ENCODE results near the gene CACNA2D4.
A peak's percentile ranks its signal among the peaks of the same experiment; 100 is the strongest.

The CACNA2D4 gene

GRCh38 chr12:1758376-1758775 lies 160.1 kb downstream of the CACNA2D4 start:
- peaks cover 18 to 39% of the 10 kb centered on the region in 2 experiments for H3K36me3 ChIP-seq (ENCODE audit: control insufficient read depth in 1 of 2, insufficient read depth in 2 of 2, low read depth in 1 of 2, low read length in 2 of 2)
- H3K79me1 ChIP-seq (replicated peaks; ENCODE audit: low read length, poor library complexity, severe bottlenecking), result peaks cover 12% of the 10 kb centered on the region
- H3K4ac ChIP-seq (ENCODE audit: low read depth in 1 of 2, low read length in 2 of 2), result no peak overlapping the region
- DNase-seq, result no peak
- WGBS, result 98% methylated on average over 2 of the region's 2 CpGs
- H3K27me3 ChIP-seq (ENCODE audit: control insufficient read depth in 1 of 2, insufficient read depth in 1 of 2, low read length in 2 of 2), result no peaks in the 10 kb centered on the region
- H3K4me1 ChIP-seq (ENCODE audit: control insufficient read depth, insufficient read depth, low read depth, low read length), result peaks cover 2% of the 10 kb centered on the region
- H2BK15ac ChIP-seq (ENCODE audit: low read depth, poor library complexity, severe bottlenecking), result no peak overlapping the region
- H3K9ac ChIP-seq (ENCODE audit: low read length), result no peak overlapping the region
- no peak overlapping the region for H2AFZ ChIP-seq (ENCODE audit: low read depth, low read length)
- no peak overlapping the region for H3K14ac ChIP-seq (ENCODE audit: low read length in 2 of 2)
- no peak overlapping the region for H2BK12ac ChIP-seq (ENCODE audit: low read length in 2 of 2)
- no peak overlapping the region for H2AK5ac ChIP-seq (ENCODE audit: low read length, severe bottlenecking)
- H3K27ac ChIP-seq (ENCODE audit: low read length, poor library complexity, severe bottlenecking), result no peak overlapping the region
- no peak overlapping the region for H3K4me3 ChIP-seq (ENCODE audit: insufficient read depth in 1 of 2, low read depth in 1 of 2, low read length in 2 of 2)
- H2BK120ac ChIP-seq (ENCODE audit: low read depth, low read length), result no peak overlapping the region
- H4K91ac ChIP-seq (ENCODE audit: low read length), result no peak overlapping the region
- no peak overlapping the region for H3K23ac ChIP-seq (ENCODE audit: low read length in 2 of 2)
- H4K8ac ChIP-seq (ENCODE audit: low read length), result no peak overlapping the region
- no peak overlapping the region for H3K18ac ChIP-seq (ENCODE audit: low read depth in 1 of 2, low read length in 2 of 2)
- H3K4me2 ChIP-seq (ENCODE audit: low read length, poor library complexity, severe bottlenecking), result no peak overlapping the region
- no peak overlapping the region for H2BK5ac ChIP-seq (ENCODE audit: low read depth, low read length, poor library complexity, severe bottlenecking)
- no peaks in the 10 kb centered on the region for H3K9me3 ChIP-seq (ENCODE audit: control insufficient read depth, low read length)

- H3K27ac ChIP-seq (ENCODE audit: low read length, poor library complexity, severe bottlenecking), result no peak overlapping the region
- H3K9ac ChIP-seq (ENCODE audit: low read length), result no peak overlapping the region
- no peak overlapping the region for H3K14ac ChIP-seq (ENCODE audit: low read length in 2 of 2)
- 100% methylated on average over 2 of the region's 3 CpGs for WGBS
- H3K79me1 ChIP-seq (replicated peaks; ENCODE audit: low read length, poor library complexity, severe bottlenecking), result peaks cover 22% of the 10 kb centered on the region
- H3K4ac ChIP-seq (ENCODE audit: low read depth in 1 of 2, low read length in 2 of 2), result no peak overlapping the region
- peaks cover 42% of the 10 kb centered on the region for H3K9me3 ChIP-seq (ENCODE audit: control insufficient read depth, low read length)
- no peak overlapping the region for H4K8ac ChIP-seq (ENCODE audit: low read length)
- no peak overlapping the region for H2BK120ac ChIP-seq (ENCODE audit: low read depth, low read length)
- H3K4me2 ChIP-seq (ENCODE audit: low read length, poor library complexity, severe bottlenecking), result no peak overlapping the region
- H4K91ac ChIP-seq (ENCODE audit: low read length), result no peak overlapping the region
- H2BK15ac ChIP-seq (ENCODE audit: low read depth, poor library complexity, severe bottlenecking), result no peak overlapping the region
- peaks cover 13 to 23% of the 10 kb centered on the region in 2 experiments for H3K36me3 ChIP-seq (ENCODE audit: control insufficient read depth in 1 of 2, insufficient read depth in 2 of 2, low read depth in 1 of 2, low read length in 2 of 2)
- no peak overlapping the region for H3K4me3 ChIP-seq (ENCODE audit: insufficient read depth in 1 of 2, low read depth in 1 of 2, low read length in 2 of 2)
- no peak overlapping the region for H2BK5ac ChIP-seq (ENCODE audit: low read depth, low read length, poor library complexity, severe bottlenecking)
- no peak overlapping the region for H2AFZ ChIP-seq (ENCODE audit: low read depth, low read length)
- no peaks in the 10 kb centered on the region for H3K27me3 ChIP-seq (ENCODE audit: control insufficient read depth in 1 of 2, insufficient read depth in 1 of 2, low read length in 2 of 2)
- H2AK5ac ChIP-seq (ENCODE audit: low read length, severe bottlenecking), result no peak overlapping the region
- no peaks in the 10 kb centered on the region for H3K4me1 ChIP-seq (ENCODE audit: control insufficient read depth, insufficient read depth, low read depth, low read length)
- no peak overlapping the region for H3K18ac ChIP-seq (ENCODE audit: low read depth in 1 of 2, low read length in 2 of 2)
- H2BK12ac ChIP-seq (ENCODE audit: low read length in 2 of 2), result no peak overlapping the region
- H3K23ac ChIP-seq (ENCODE audit: low read length in 2 of 2), result no peak overlapping the region
- no peak for DNase-seq
Measured at GRCh38 chr12:1750300-1750699, 168.2 kb downstream of the CACNA2D4 start.

GRCh38 chr12:1749019-1749418 lies 169.4 kb downstream of the CACNA2D4 start:
- no peaks in the 10 kb centered on the region for H3K4me1 ChIP-seq (ENCODE audit: control insufficient read depth, insufficient read depth, low read depth, low read length)
- H3K4me3 ChIP-seq (ENCODE audit: insufficient read depth in 1 of 2, low read depth in 1 of 2, low read length in 2 of 2), result peak overlapping the region in 1 of 2 experiments; percentile 18
- peaks cover 6 to 15% of the 10 kb centered on the region in 2 experiments for H3K36me3 ChIP-seq (ENCODE audit: control insufficient read depth in 1 of 2, insufficient read depth in 2 of 2, low read depth in 1 of 2, low read length in 2 of 2)
- H3K4me2 ChIP-seq (ENCODE audit: low read length, poor library complexity, severe bottlenecking), result no peak overlapping the region
- H4K91ac ChIP-seq (ENCODE audit: low read length), result no peak overlapping the region
- H3K27me3 ChIP-seq (ENCODE audit: control insufficient read depth in 1 of 2, insufficient read depth in 1 of 2, low read length in 2 of 2), result no peaks in the 10 kb centered on the region
- H3K9me3 ChIP-seq (ENCODE audit: control insufficient read depth, low read length), result peaks cover 48% of the 10 kb centered on the region
- H3K4ac ChIP-seq (ENCODE audit: low read depth in 1 of 2, low read length in 2 of 2), result no peak overlapping the region
- no peak overlapping the region for H3K27ac ChIP-seq (ENCODE audit: low read length, poor library complexity, severe bottlenecking)
- H2BK15ac ChIP-seq (ENCODE audit: low read depth, poor library complexity, severe bottlenecking), result no peak overlapping the region
- no peak overlapping the region for H4K8ac ChIP-seq (ENCODE audit: low read length)
- no peak overlapping the region for H3K23ac ChIP-seq (ENCODE audit: low read length in 2 of 2)
- peaks cover 18% of the 10 kb centered on the region for H3K79me1 ChIP-seq (replicated peaks; ENCODE audit: low read length, poor library complexity, severe bottlenecking)
- H2BK120ac ChIP-seq (ENCODE audit: low read depth, low read length), result no peak overlapping the region
- no peak overlapping the region for H2BK12ac ChIP-seq (ENCODE audit: low read length in 2 of 2)
- H2BK5ac ChIP-seq (ENCODE audit: low read depth, low read length, poor library complexity, severe bottlenecking), result no peak overlapping the region
- H3K18ac ChIP-seq (ENCODE audit: low read depth in 1 of 2, low read length in 2 of 2), result no peak overlapping the region
- H2AFZ ChIP-seq (ENCODE audit: low read depth, low read length), result no peak overlapping the region
- no peak for DNase-seq
- no peak overlapping the region for H3K14ac ChIP-seq (ENCODE audit: low read length in 2 of 2)
- H2AK5ac ChIP-seq (ENCODE audit: low read length, severe bottlenecking), result no peak overlapping the region
- no peak overlapping the region for H3K9ac ChIP-seq (ENCODE audit: low read length)
- 98% methylated on average over 4 of the region's 5 CpGs for WGBS

DNA sequence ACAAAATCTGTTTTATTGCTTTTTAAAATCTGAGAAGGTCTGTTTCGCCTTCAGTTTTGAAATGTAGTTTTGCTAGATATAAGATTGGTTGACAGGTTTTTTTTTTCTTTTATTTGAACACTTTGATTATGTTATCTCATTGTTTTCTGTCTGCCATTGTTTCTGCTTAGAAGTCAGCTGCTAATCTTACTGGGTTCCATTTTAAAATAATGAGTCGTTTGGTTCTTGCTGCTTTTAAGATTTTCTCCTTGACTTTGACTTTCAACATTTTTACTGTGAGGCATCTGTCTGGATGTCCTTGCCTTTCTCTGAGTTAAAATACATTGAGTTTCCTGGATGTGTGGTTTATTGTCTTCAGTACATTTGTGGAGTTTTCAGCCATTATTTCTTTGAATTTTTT lies 170.8 kb downstream of the CACNA2D4 start:
- H2BK5ac ChIP-seq (ENCODE audit: low read depth, low read length, poor library complexity, severe bottlenecking), result no peak overlapping the region
- peaks cover 48% of the 10 kb centered on the region for H3K9me3 ChIP-seq (ENCODE audit: control insufficient read depth, low read length)
- no peak overlapping the region for H4K91ac ChIP-seq (ENCODE audit: low read length)
- no peak overlapping the region for H3K18ac ChIP-seq (ENCODE audit: low read depth in 1 of 2, low read length in 2 of 2)
- no peak overlapping the region for H3K27ac ChIP-seq (ENCODE audit: low read length, poor library complexity, severe bottlenecking)
- H3K4me2 ChIP-seq (ENCODE audit: low read length, poor library complexity, severe bottlenecking), result no peak overlapping the region
- H2AFZ ChIP-seq (ENCODE audit: low read depth, low read length), result no peak overlapping the region
- H3K36me3 ChIP-seq (ENCODE audit: control insufficient read depth in 1 of 2, insufficient read depth in 2 of 2, low read depth in 1 of 2, low read length in 2 of 2), result peaks cover 6 to 14% of the 10 kb centered on the region in 2 experiments
- DNase-seq, result no peak
- no peak overlapping the region for H3K4me3 ChIP-seq (ENCODE audit: insufficient read depth in 1 of 2, low read depth in 1 of 2, low read length in 2 of 2)
- no peak overlapping the region for H4K8ac ChIP-seq (ENCODE audit: low read length)
- no peak overlapping the region for H2BK15ac ChIP-seq (ENCODE audit: low read depth, poor library complexity, severe bottlenecking)
- no peak overlapping the region for H3K9ac ChIP-seq (ENCODE audit: low read length)
- H2BK120ac ChIP-seq (ENCODE audit: low read depth, low read length), result no peak overlapping the region
- no peak overlapping the region for H2AK5ac ChIP-seq (ENCODE audit: low read length, severe bottlenecking)
- WGBS, result 96% methylated on average over 2 of the region's 2 CpGs
- no peaks in the 10 kb centered on the region for H3K4me1 ChIP-seq (ENCODE audit: control insufficient read depth, insufficient read depth, low read depth, low read length)
- peaks cover 21% of the 10 kb centered on the region for H3K79me1 ChIP-seq (replicated peaks; ENCODE audit: low read length, poor library complexity, severe bottlenecking)
- no peak overlapping the region for H3K4ac ChIP-seq (ENCODE audit: low read depth in 1 of 2, low read length in 2 of 2)
- H3K14ac ChIP-seq (ENCODE audit: low read length in 2 of 2), result no peak overlapping the region
- no peaks in the 10 kb centered on the region for H3K27me3 ChIP-seq (ENCODE audit: control insufficient read depth in 1 of 2, insufficient read depth in 1 of 2, low read length in 2 of 2)
- no peak overlapping the region for H2BK12ac ChIP-seq (ENCODE audit: low read length in 2 of 2)
- H3K23ac ChIP-seq (ENCODE audit: low read length in 2 of 2), result no peak overlapping the region

Data from mesenchymal stem cell (in vitro differentiated cells and primary cell).